AG09319 (cell line): ENCODE results near the gene TRIM31.

Experiments used
- DNase-seq: peaks from one replicate; pipeline ENCODE4 v3.0.0-alpha.2; 2010; ENCODE audit warnings: low read depth; ENCODE audit errors: extremely low read depth
- CTCF ChIP-seq: IDR thresholded peaks from 2 replicates; pipeline ENCODE4 v1.5.1; 2011; ENCODE audit warnings: low read depth, mild to moderate bottlenecking, inconsistent platforms, low read length, moderate library complexity

TRIM31 gene

GRCh38 chr6:30157581-30157980, 44.7 kb upstream of the TRIM31 start:
- no peak for TF ChIP-seq CTCF
- DNase-seq = no peak

- TF ChIP-seq CTCF = no peak
- no peak for DNase-seq
These were observed 43.9 kb upstream of the TRIM31 start for GRCh38 chr6:30156774-30157173.

GRCh38 chr6:30156262-30156599, 43.3 kb upstream of the TRIM31 start:
- no peak for DNase-seq
- no peak for TF ChIP-seq CTCF

GRCh38 chr6:30155520-30156261, 42.8 kb upstream of the TRIM31 start:
- no peak for DNase-seq
- no peak for TF ChIP-seq CTCF

GRCh38 chr6:30154709-30155519, 42.0 kb upstream of the TRIM31 start:
- peak; percentile 10 for DNase-seq
- TF ChIP-seq CTCF = no peak

GRCh38 chr6:30154061-30154460, 41.2 kb upstream of the TRIM31 start:
- no peak for DNase-seq
- TF ChIP-seq CTCF = no peak

GRCh38 chr6:30152910-30153610, 40.2 kb upstream of the TRIM31 start:
- no peak for TF ChIP-seq CTCF
- DNase-seq = no peak
